ENCODE measurements around the gene SH2D6.

SH2D6 gene

DNA sequence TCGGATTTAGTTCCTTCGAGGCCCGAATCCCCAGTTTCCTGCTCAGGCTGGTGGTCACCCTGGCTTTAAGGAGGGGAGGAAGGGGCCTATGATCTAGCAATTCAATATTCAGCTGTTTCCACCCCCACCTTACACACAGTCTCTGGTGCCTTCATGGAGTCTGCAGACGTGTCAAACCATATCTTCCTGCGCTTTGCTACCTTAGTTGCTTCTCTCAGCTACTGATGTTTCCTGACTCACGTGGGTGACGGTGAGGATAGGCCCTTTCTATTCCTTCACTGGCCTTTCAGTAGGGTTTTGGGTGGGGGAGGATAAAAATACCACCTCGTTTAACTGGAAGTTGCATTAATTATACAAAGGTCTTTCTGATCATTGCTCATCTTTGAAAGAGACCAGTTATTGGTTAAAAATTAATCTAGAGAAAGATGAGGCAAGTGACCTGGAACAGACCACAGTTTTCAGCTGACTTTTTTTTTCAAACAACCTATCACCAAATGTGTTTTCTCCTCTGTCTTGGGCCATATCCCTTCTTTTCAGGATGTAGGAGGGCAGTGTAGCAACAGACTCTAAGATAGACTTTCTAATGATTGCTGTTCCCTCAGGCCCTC, 49.7 kb downstream of the SH2D6 start:
- Histone ChIP-seq H3K9me3 (replicated peaks; ENCODE audit: insufficient read depth, low read length) (no peaks in the 10 kb centered on the region), H3K36me3 (replicated peaks; ENCODE audit: insufficient read depth, low read length) (no peaks in the 10 kb centered on the region), H4K20me1 (ENCODE audit: insufficient read depth, low read length) (no peaks in the 10 kb centered on the region), H3K9me2 (replicated peaks; ENCODE audit: insufficient read depth, low read length) (no peaks in the 10 kb centered on the region), H3K79me2 (ENCODE audit: low read length) (no peaks in the 10 kb centered on the region), H2AFZ (ENCODE audit: low read length) (no peak overlapping the region), H3K4me1 (ENCODE audit: low read length) (no peaks in the 10 kb centered on the region), H3K27ac (ENCODE audit: low read length) (no peak overlapping the region), H3K27me3 (replicated peaks; ENCODE audit: insufficient read depth, low read length) (no peaks in the 10 kb centered on the region), H3K9ac (ENCODE audit: low read length) (no peak overlapping the region), H3K4me3 (ENCODE audit: low read length) (no peak overlapping the region), H3K4me2 (ENCODE audit: low read depth, low read length) (no peak overlapping the region), H3F3A (ENCODE audit: insufficient read depth, low read length) (no peaks in the 10 kb centered on the region)
- no peak for TF ChIP-seq EZH2phosphoT487 (IDR thresholded peaks at IDR 0.05; ENCODE audit: low read length)
- TF ChIP-seq, protein P1, sequence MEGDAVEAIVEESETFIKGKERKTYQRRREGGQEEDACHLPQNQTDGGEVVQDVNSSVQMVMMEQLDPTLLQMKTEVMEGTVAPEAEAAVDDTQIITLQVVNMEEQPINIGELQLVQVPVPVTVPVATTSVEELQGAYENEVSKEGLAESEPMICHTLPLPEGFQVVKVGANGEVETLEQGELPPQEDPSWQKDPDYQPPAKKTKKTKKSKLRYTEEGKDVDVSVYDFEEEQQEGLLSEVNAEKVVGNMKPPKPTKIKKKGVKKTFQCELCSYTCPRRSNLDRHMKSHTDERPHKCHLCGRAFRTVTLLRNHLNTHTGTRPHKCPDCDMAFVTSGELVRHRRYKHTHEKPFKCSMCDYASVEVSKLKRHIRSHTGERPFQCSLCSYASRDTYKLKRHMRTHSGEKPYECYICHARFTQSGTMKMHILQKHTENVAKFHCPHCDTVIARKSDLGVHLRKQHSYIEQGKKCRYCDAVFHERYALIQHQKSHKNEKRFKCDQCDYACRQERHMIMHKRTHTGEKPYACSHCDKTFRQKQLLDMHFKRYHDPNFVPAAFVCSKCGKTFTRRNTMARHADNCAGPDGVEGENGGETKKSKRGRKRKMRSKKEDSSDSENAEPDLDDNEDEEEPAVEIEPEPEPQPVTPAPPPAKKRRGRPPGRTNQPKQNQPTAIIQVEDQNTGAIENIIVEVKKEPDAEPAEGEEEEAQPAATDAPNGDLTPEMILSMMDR (IDR thresholded peaks at IDR 0.05; ENCODE audit: low read length) = no peak
- no peak for TF ChIP-seq EZH2 (optimal IDR thresholded peaks at IDR 0.05; ENCODE audit: low read depth, low read length)
- DNase-seq = no peak

DNA sequence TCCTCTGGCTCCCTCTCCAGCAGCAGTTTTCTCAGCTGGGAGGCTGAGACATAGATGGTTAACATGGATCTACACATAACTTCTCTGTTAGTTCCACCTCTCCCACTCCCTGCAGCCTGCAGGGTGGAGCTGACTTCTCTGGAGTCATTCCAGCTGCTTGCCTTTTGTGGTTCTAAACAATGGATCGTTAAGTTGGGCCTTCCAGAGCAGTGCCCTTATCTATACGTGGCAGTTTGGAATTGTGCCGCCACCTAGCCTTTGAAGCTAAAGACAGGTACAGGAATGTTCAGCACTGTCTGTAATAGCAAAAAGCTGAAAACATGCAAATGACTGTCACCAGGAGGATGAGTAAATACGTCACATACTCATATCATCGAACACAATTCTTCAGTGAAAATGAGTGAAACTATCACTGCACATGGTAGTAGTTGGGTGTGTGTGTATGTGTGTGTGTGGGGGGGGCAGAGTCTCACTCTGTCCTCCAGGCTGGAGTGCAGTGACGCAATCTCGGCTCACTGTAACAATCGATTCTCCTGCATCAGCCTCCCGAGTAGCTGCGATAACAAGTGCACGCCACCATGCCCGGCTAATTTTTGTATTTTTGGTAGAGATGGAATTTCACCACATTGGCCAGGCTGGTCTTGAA, 50.3 kb downstream of the SH2D6 start:
- Histone ChIP-seq H2AFZ (ENCODE audit: low read length) (no peak overlapping the region), H3K9me3 (replicated peaks; ENCODE audit: insufficient read depth, low read length) (no peaks in the 10 kb centered on the region)
- DNase-seq = no peak

DNA sequence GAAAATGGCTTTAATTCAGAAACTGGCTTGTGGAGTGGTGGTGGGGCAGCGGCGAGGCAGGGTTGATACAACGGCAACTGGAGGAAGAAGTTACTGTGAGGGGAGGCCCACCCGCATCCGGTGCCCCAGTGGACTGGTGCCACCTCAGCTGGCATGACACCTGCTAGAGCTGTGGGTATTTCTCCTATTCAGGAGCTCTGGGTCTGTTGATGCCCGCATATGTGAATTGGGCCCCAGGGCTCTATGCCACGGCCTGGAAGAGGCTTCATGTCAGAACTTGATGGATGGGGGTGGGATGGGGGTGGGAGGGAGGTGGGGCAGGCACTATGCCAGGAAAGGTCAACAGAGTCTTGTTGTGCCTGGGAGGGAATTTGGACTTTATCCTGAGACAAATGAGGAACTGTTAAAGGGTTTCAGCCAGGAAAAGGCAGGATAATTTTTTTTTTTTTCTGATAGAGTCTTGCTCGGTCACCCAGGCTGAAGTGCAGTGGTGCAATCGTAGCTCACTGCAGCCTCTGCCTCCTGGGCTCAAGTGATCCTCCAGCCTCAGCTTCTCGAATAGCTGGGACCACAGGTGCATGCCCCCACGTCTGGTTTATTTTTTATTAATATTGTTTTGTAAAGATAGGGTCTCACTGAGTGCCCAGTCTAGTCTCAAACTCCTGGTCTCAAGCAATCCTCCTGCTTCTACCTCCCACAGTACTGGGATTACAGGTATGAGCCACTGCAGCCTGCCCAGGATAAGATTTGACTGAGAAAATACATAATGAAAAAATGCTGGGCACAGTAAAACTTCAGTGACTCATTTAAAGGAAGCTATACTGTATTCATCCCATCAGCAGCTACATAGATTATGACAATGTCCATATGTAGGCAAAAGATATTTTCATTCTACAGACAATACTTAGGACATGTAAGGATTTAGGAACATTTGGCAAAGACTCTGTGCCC, 52.6 kb downstream of the SH2D6 start:
- no peaks in the 10 kb centered on the region for H4K20me1 ChIP-seq (ENCODE audit: insufficient read depth, low read length)
- no peak for DNase-seq
- no peak overlapping the region for H3K9ac ChIP-seq (ENCODE audit: low read length)
- no peaks in the 10 kb centered on the region for H3K27me3 ChIP-seq (replicated peaks; ENCODE audit: insufficient read depth, low read length)
- no peak overlapping the region for H3K4me3 ChIP-seq (ENCODE audit: low read length)
- no peaks in the 10 kb centered on the region for H3K79me2 ChIP-seq (ENCODE audit: low read length)
- H3K27ac ChIP-seq (ENCODE audit: low read length) = no peak overlapping the region
- H2AFZ ChIP-seq (ENCODE audit: low read length) = no peak overlapping the region
- no peaks in the 10 kb centered on the region for H3F3A ChIP-seq (ENCODE audit: insufficient read depth, low read length)
- H3K9me3 ChIP-seq (replicated peaks; ENCODE audit: insufficient read depth, low read length) = no peaks in the 10 kb centered on the region
- H3K36me3 ChIP-seq (replicated peaks; ENCODE audit: insufficient read depth, low read length) = no peaks in the 10 kb centered on the region
- no peaks in the 10 kb centered on the region for H3K9me2 ChIP-seq (replicated peaks; ENCODE audit: insufficient read depth, low read length)
- TF ChIP-seq EZH2 (optimal IDR thresholded peaks at IDR 0.05; ENCODE audit: low read depth, low read length) (no peak), EZH2phosphoT487 (IDR thresholded peaks at IDR 0.05; ENCODE audit: low read length) (no peak)
- TF ChIP-seq, protein P1 (IDR thresholded peaks at IDR 0.05; ENCODE audit: low read length) = no peak
- no peaks in the 10 kb centered on the region for H3K4me1 ChIP-seq (ENCODE audit: low read length)
- no peak overlapping the region for H3K4me2 ChIP-seq (ENCODE audit: low read depth, low read length)

More for the DNA sequence above, 50.3 kb downstream of the SH2D6 start:
- no peak for TF ChIP-seq EZH2 (optimal IDR thresholded peaks at IDR 0.05; ENCODE audit: low read depth, low read length)
- TF ChIP-seq EZH2phosphoT487 (IDR thresholded peaks at IDR 0.05; ENCODE audit: low read length) = no peak
- TF ChIP-seq, protein P1 (IDR thresholded peaks at IDR 0.05; ENCODE audit: low read length) = no peak
- Histone ChIP-seq H3K79me2 (ENCODE audit: low read length) (no peaks in the 10 kb centered on the region), H3F3A (ENCODE audit: insufficient read depth, low read length) (no peaks in the 10 kb centered on the region), H3K4me1 (ENCODE audit: low read length) (no peaks in the 10 kb centered on the region), H3K9me2 (replicated peaks; ENCODE audit: insufficient read depth, low read length) (no peaks in the 10 kb centered on the region), H3K4me3 (ENCODE audit: low read length) (no peak overlapping the region), H3K36me3 (replicated peaks; ENCODE audit: insufficient read depth, low read length) (no peaks in the 10 kb centered on the region), H3K9ac (ENCODE audit: low read length) (no peak overlapping the region), H3K27ac (ENCODE audit: low read length) (no peak overlapping the region), H3K4me2 (ENCODE audit: low read depth, low read length) (no peak overlapping the region), H3K27me3 (replicated peaks; ENCODE audit: insufficient read depth, low read length) (no peaks in the 10 kb centered on the region), H4K20me1 (ENCODE audit: insufficient read depth, low read length) (no peaks in the 10 kb centered on the region)

Measured in MM.1S (cell line).